Right ventricle myocardium inferior (tissue), 1 donor: ENCODE data around the gene CDH12. TPM values are rescaled to one million over a fixed set of nuclear protein-coding genes. Genes with fewer than 3 reads are reported as not detected.
"Not testable (repeated sequence)": the region's sequence is repeated elsewhere in the genome, so short reads cannot be mapped to it uniquely, and the experiment has no call there.

Experiments
- ATAC-seq: fragments of 200-7000 bp; cut with Tn5 transposase; one replicate; pipeline ENCODE4 v1.9.1; 2020; ENCODE audit warnings: mild to moderate bottlenecking, moderate library complexity
- DNase-seq: peaks from one replicate; pipeline ENCODE4 v3.0.0; 2021; ENCODE audit errors: missing footprints
- intact Hi-C: fragments of 100-400 bp; cut with DNase I; formaldehyde crosslinking; loops from one replicate; pipeline ENCODE4 v1.11.0; 2022
- total RNA-seq: library from RNA; stranded (reverse); fragmentation: NEBNext Ultra II Directional; extraction: Animal tissue kit (Norgen Biotek cat#: 25700); gene quantifications from one replicate; pipeline ENCODE4 v1.2.1, GENCODE V29; 2021
- donor health status: DM: no; HTN: yes; CAD: no; lungs with severe emphysema.

Gene CDH12
- total RNA-seq, 1 donor from 2014 or later: not detected

- ATAC-seq, DNase-seq, intact Hi-C loops: not testable (repeated sequence)
Measured at GRCh38 chr5:22140418-22140817, 712.7 kb downstream of the CDH12 start.

DNA sequence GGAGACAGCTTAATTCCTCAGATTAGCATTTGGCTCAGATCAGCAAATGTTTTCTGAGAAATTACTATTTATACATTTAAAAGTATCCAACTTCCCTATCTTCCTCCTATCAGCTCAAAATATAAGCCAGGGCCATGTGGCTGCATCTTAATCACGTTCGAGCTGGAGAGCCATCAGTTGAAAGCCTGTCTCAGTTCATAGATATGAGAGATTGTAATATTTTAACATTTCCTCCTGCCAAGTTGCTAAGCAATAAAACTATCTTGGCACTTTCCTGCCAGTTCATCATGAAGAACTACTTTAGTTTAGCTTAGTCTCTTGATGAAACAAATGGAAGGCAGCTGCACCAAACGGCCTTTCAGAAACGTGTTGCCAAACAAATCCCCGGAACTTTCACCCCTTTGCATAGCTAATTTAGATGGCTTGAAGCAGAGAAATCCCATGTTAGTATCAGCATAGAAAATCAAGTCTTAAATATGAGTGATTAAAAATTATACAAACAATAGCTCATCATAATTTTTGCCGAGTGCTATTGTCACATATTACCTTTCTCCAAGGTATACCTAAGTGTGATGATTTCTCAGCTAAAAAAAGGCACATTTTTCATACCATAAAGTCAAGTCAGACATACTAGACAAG is 713.4 kb downstream of the CDH12 start:
- DNase-seq, ATAC-seq, intact Hi-C loops: not testable (repeated sequence)

DNA sequence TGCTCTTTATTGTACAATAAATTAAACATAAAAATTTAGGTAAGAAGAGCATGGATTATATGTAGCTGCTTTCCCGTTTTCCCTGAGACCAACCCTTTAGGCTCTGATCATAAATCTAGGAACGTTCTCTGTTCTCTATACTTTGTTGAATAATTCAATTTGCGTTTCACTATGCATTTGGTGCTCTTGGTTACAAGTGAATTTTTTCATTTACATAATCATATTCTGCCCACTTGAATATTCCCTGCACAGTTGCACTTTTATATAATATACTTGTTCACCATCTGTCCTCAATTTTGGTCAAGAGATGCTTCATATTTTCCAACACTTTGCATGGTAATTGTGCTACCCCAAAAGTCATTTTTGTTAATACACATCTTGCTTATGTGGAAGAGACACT is 741.8 kb downstream of the CDH12 start:
- intact Hi-C loops: no loop called here
- DNase-seq (no peak), ATAC-seq (no peak)

DNA sequence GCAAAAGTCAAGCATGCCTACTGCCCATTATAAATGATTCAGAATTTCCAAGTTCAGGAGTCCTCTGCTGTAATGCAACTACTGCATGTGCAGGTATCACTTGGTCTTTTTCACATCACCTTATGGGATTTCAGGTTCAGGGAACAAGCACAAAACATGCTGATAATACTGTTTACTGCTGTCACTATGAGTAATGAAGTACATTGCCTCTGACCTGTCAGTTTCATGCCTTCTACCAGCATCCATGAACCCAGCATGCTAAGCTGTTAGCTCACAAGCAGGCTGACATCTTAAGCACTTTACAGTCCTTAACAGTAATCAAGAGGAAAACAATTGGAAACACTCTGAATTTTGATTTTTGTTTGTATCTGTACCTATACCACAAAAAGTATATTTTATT is 743.8 kb downstream of the CDH12 start:
- intact Hi-C loops: no loop called here
- ATAC-seq (no peak), DNase-seq (no peak)

GRCh38 chr5:22108545-22108944 is 744.6 kb downstream of the CDH12 start:
- intact Hi-C loops: no loop called here
- no peak for ATAC-seq
- DNase-seq: no peak

- DNase-seq: no peak
- ATAC-seq: no peak
- intact Hi-C loops: no loop called here
Measured at GRCh38 chr5:22102823-22103359, 750.3 kb downstream of the CDH12 start.

DNA sequence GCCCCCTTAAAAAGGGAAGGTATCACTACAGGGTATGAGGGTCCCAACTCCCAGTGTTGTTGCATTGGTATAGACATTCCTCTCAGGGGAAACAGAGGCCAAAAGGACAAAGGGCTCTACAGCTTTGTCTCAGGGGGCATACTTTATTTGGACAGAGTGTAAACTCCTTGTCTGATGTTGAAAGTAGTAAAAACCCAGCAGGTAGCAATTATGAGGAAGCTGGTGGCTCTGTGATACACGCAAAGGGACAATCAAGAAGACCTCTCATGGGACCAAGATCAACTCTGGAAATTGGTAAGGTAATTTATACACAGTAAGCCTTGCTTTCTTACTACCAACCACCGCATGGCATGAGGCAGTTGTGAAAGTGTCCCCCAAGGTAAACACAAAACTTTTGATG is 764.6 kb downstream of the CDH12 start:
- intact Hi-C loops: no loop called here
- no peak for ATAC-seq
- no peak for DNase-seq

DNA sequence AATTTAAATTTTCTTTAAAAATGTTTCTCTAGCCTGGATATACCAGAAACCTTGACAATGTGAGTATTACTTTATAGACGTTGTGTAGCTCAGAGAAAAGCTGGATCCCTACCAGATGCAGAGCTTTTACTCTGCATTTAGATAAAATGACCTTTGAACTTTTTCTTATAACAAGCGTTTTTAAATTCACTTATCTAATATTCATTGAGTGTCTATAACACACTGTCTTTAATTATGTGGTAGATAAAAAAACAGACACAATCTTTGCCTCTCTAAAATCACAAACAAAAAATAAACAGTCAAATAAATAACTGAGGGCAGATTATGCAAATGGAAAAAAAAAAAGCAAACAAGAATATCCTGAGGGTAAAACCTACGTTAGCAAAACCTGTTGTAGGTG is 773.6 kb downstream of the CDH12 start:
- intact Hi-C loops: no loop called here
- ATAC-seq (no peak), DNase-seq (no peak)

GRCh38 chr5:22079002-22079401 is 774.1 kb downstream of the CDH12 start:
- no peak for DNase-seq
- no peak for ATAC-seq
- intact Hi-C loops: no loop called here

- intact Hi-C loops: no loop called here
- DNase-seq: no peak
- no peak for ATAC-seq
Measured at GRCh38 chr5:22076586-22076985, 776.6 kb downstream of the CDH12 start.

DNA sequence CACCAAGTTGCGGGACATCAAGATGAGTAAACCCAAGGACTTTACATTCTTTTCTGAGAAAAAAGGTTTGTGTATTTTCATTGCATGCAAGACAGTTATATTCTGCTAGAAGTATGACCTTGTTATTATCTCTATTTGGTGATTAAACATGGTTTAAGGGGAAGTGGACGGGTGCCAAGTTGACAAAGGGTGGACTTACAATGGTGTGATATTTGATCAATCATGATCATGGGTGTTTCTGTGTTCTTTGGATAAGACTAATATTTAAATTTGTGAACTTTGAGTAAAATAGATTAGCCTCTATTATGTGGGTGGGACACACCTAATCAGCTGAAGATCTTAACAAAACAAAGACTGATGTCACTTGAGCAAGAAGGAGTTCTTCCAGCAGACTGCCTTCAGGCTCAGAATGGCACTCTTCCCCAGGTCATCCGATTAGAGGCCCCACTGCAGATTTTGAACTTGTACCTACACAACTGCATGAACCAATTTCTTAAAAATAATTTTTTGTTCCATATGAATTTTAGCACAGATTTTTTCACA is 782.9 kb downstream of the CDH12 start:
- ATAC-seq (no peak), DNase-seq (no peak)
- intact Hi-C loops: no loop called here

GRCh38 chr5:22063717-22064116 is 789.4 kb downstream of the CDH12 start:
- intact Hi-C loops: no loop called here

GRCh38 chr5:22058620-22059019 is 794.5 kb downstream of the CDH12 start:
- no peak for ATAC-seq
- intact Hi-C loops: no loop called here
- DNase-seq: no peak

More at GRCh38 chr5:22063717-22064116, 789.4 kb downstream of the CDH12 start:
- DNase-seq: no peak
- ATAC-seq: no peak

DNA sequence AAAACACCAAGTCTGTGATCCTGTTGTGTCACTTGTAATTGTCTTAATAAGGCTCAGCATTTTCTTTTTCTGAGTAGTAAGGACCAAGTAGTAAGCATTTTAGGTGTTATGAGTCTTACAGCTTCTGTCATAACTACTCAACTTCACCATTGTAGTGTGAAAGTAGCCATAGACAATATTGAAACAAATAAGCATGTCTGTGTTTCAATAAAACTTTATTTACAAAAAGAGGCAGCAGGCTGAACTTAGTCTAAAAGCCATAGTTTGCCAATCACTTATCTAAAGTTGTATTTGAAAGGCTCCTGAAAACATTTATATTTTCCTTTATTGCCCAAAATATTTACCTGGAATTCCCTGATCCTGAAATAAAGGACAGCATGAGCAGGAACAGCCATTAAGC is 796.1 kb downstream of the CDH12 start:
- no peak for ATAC-seq
- intact Hi-C loops: no loop called here
- no peak for DNase-seq

- no peak for DNase-seq
- ATAC-seq: no peak
- intact Hi-C loops: no loop called here
Measured at GRCh38 chr5:22056601-22057000, 796.5 kb downstream of the CDH12 start.

- ATAC-seq (no peak), DNase-seq (no peak)
- intact Hi-C loops: no loop called here
Measured at GRCh38 chr5:22053195-22053594, 799.9 kb downstream of the CDH12 start.

DNA sequence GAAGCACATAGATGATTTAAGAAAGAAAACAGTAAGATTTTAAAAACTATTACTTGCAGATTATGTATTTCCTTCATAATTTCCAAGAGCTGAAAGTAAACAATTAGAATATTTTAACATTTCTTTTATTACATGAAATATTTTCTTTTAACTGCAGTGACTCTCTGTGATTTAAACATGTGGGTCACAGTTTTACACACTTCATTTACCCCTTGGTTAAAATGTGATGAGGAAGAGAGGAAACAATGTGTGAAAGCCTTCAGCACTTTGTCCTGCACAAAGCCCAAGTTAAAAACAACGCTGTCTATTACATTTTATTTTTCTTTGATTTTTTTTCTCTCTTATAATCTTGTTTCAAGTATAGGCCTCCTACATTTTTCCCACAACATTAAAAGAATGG is 801.3 kb downstream of the CDH12 start:
- intact Hi-C loops: no loop called here
- no peak for DNase-seq
- ATAC-seq: no peak

DNA sequence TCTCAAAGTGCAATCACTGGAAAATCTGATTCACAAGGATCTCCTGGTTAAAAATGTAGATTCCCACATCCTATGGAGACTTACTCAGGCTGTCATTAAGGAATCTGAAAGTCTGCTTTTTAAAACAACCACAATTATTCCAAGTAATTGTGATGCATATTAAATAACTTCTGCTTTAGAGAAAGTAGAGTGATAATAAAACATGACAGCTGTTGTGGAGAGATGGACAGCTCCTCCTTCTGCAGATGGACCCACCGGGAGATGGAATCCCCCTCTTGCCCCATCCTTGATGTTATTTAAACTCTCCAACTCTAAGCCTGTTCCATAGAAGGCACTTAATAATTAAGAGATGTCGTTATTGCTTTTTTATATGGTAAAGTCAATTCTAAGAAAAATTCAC is 802.2 kb downstream of the CDH12 start:
- DNase-seq (no peak), ATAC-seq (no peak)
- intact Hi-C loops: no loop called here

DNA sequence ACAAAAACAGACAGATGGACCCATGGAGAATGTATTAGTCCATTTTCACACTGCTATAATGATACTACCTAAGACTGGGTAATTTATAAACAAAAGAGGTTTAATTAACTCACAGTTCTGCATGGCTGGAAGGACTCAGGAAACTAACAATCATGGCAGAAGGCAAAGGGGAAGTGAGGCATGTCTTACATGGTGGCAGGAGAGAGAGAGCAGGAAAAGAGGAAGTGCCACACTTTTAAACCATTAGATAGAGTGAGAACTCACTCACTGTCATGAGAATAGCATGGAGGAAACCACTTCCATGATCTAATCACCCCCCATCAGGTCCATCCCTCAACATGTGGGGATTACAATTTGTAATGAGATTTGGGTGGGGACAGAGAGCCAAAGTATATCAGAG is 808.9 kb downstream of the CDH12 start:
- ATAC-seq (no peak), DNase-seq (no peak)
- intact Hi-C loops: no loop called here

DNA sequence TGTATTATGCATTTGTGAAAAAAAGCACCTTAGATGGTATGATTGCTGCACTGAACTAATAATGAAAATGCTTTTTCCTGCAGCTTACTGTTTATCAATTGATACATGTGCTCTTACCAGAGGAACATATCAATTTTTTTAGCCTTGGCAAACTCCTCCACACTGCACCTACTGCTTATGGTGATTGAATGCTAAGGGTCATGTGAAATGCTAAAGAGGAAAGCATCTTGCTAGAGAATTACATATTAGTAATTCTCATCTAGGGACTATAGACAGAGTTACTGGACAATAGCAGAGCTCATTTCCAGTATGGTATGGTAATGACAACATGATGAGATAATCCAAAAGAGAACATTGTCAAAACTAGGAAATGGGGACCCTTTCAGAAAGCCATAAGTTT is 817.1 kb downstream of the CDH12 start:
- no peak for ATAC-seq
- DNase-seq: no peak
- intact Hi-C loops: no loop called here

GRCh38 chr5:22033066-22033465 is 820.1 kb downstream of the CDH12 start:
- intact Hi-C loops: no loop called here
- ATAC-seq (no peak), DNase-seq (no peak)
